RPMI8226 (cell line): ENCODE data around the gene RBBP5.
A peak's percentile ranks its signal among the peaks of the same experiment; 100 is the strongest.

Experiments used
- DNase-seq: peaks from one replicate; pipeline ENCODE4 v3.0.0-alpha.2; 2015

Gene RBBP5

GRCh38 chr1:205073511-205073910, 48.3 kb downstream of the RBBP5 start:
- DNase-seq = peak; percentile 54

DNA sequence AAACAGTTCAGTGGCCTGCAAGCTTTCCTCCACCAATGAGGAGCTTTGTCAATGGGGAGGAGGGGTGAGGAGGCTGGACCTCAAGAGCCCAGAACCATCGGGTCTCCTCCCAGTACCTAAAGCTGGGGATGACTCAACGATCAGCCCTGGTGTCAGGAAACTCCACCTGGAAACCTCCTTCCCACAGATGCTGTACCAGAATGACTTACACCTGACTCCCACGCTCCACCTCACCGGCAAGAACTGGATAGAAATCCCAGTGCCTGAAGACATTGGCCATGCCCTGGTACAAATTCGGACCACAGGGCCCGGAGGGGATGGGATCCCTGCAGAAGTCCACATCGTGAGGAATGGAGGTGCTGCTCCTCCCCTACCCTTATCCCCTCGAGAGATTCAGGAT, 48.9 kb downstream of the RBBP5 start:
- DNase-seq = no peak

GRCh38 chr1:205072286-205072685, 49.5 kb downstream of the RBBP5 start:
- no peak for DNase-seq

DNA sequence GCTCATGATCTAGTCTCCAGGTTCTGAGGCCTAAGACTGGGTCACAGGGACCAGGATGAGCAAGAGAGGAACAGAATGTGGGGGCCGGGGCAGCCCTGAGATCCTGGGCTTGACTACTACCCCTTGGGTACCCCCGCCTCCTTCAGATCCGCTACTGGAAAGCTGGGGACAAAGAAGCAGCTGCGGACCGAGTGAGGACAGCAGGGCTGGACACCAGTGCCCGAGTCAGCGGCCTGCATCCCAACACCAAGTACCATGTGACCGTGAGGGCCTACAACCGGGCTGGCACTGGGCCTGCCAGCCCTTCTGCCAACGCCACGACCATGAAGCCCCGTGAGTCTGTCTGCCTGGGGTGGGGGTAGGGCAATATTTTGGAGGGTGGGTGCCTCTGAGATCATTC, 50.0 kb downstream of the RBBP5 start:
- no peak for DNase-seq

DNA sequence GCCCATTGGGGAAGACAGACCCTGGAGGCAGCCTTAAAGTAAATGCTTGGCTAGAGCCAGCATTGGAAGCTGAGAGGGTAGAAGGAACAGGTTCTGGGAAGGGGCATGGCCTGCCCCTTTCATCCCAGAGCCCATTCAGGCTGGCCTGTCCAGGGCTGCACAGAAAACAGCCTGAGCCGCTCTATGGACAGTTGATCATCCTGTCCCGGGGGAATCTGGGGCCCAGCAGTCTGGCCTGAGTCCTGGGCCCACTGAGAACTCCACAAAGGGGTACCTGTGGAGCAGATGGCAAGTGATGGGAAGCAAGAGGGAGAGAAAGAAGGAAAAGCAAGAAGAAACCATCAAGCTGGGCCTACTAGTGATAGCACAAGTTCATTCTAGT, 50.8 kb downstream of the RBBP5 start:
- no peak for DNase-seq

GRCh38 chr1:205069371-205070125, 52.2 kb downstream of the RBBP5 start:
- no peak for DNase-seq

DNA sequence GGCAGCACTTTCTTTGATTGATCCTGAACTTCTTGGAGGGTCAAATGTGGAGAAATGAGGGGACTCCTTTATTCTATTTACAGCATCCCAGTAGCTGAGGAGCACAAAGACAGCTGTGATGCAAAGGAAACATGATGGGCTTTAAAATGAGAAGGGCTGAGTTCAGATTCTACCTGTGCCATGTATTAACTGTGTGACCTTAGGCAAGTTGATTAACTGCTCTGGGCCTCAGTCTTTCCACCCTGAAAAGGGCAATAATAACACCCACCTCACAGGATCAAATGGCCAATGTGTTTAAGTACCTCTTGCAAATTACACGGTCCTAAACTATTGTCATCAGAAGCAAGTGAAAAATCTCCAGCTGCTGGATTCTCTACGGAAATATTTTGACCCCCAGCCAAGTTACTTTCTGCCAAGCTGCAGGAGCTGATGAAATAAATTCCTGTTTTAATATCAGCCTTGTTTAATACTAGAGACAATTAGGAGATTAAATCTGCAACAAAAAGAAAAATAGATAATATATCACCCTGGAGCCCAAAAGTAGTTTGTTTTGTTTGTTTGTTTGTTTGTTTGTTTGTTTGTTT, 53.2 kb downstream of the RBBP5 start:
- no peak for DNase-seq

GRCh38 chr1:205068001-205068400, 53.8 kb downstream of the RBBP5 start:
- DNase-seq = no peak

GRCh38 chr1:205067031-205067430, 54.7 kb downstream of the RBBP5 start:
- no peak for DNase-seq

DNA sequence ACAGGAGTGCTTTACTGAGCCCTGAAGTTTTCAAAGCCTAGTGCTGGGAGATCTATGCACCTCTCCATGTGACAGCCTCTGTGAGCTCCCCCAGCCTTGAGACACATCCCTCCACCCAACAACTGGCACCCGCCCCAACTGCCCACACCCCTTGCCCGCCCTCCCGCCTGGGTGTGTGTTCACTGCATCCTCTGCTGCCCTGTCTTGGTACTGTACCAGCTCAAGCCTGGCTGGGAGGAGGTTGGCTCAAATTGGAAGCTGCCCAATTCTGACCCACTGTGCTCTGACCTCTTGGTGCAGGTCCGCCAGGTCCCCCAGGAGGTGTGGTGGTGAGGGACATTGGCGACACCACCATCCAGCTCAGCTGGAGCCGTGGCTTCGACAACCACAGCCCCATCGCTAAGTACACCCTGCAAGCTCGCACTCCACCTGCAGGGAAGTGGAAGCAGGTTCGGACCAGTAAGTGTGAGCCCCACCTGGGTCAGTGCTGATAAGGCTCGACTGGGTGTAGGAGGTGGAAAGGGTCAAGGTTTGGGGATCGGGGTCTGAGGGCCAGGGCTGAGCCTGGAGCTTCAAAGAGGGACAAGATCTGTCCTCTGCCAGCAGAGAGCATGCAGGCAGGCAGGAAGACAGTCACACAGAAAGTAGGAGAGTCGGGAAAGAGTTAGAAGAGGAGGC, 55.5 kb downstream of the RBBP5 start:
- DNase-seq = no peak

DNA sequence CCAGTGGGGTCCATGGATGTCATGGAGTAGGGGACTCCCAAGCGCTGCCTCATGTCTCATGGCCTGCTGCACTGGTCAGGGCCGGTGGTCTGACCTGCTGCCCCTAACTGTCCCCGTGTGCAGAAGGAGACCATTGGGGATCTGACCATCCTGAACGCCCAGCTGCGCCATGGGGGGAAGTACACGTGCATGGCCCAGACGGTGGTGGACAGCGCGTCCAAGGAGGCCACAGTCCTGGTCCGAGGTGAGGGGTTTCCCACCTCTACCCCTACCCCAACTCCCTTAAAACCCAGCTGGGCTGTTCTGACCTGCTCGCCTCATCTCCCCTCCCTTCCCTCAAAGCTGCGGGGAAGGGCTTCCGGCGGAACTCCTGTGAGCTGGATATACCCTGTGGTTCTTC, 56.1 kb downstream of the RBBP5 start:
- no peak for DNase-seq

GRCh38 chr1:205064741-205065316, 56.9 kb downstream of the RBBP5 start:
- no peak for DNase-seq

DNA sequence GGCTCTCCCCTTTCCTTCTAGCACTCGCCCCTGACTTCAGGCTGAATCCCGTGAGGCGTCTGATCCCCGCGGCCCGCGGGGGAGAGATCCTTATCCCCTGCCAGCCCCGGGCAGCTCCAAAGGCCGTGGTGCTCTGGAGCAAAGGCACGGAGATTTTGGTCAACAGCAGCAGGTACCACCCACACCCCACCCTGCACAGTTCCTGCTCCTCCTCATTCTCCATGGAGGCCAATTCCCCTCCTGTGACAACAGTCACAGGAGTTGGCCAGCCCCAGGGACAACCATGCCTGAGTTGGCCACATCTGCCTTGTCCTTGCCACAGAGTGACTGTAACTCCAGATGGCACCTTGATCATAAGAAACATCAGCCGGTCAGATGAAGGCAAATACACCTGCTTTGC, 57.5 kb downstream of the RBBP5 start:
- DNase-seq = no peak

GRCh38 chr1:205062895-205063294, 58.9 kb downstream of the RBBP5 start:
- DNase-seq = no peak

- no peak for DNase-seq
These were observed 59.5 kb downstream of the RBBP5 start for GRCh38 chr1:205062319-205062718.

DNA sequence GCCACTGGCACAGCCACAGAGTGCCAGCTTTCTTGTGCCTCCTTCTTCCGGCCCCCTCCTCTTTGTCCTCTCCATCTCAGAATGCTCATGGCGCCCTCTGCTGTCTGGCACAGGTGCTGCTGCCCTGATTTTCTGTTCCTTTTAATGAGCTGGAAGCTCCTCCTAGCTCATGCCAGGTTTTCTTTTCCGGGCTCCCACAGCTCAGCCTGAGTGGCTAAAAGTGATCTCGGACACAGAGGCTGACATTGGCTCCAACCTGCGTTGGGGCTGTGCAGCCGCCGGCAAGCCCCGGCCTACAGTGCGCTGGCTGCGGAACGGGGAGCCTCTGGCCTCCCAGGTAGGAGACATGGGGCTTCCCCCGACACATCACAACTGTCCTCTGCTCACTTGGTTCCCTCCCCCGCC, 60.1 kb downstream of the RBBP5 start:
- peak; percentile 84 for DNase-seq

GRCh38 chr1:205061227-205061626, 60.6 kb downstream of the RBBP5 start:
- DNase-seq = no peak

- DNase-seq = no peak
These were observed 61.0 kb downstream of the RBBP5 start for GRCh38 chr1:205060746-205061145.

DNA sequence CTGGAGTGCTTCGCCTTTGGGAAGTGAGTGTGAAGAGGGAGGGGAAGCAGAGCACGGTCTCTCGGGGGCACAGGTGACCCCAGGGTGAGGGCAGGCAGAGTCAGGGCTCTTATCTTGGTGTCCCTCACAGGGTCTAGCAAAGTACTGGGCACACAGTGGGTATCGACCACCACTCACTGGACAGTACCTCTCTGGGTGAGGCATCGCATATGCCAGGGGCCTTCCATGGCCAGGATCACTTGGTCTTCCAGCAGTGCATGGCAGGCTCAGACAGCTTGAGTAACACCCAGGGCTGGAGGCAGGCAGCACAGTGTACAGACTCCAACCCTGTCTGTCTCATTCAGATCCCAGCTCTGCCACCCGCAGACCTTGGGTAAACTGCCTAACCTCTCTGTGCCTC, 62.1 kb downstream of the RBBP5 start:
- DNase-seq = no peak

GRCh38 chr1:205058853-205059252, 62.9 kb downstream of the RBBP5 start:
- DNase-seq = no peak

GRCh38 chr1:205057808-205058575, 63.8 kb downstream of the RBBP5 start:
- DNase-seq = no peak

DNA sequence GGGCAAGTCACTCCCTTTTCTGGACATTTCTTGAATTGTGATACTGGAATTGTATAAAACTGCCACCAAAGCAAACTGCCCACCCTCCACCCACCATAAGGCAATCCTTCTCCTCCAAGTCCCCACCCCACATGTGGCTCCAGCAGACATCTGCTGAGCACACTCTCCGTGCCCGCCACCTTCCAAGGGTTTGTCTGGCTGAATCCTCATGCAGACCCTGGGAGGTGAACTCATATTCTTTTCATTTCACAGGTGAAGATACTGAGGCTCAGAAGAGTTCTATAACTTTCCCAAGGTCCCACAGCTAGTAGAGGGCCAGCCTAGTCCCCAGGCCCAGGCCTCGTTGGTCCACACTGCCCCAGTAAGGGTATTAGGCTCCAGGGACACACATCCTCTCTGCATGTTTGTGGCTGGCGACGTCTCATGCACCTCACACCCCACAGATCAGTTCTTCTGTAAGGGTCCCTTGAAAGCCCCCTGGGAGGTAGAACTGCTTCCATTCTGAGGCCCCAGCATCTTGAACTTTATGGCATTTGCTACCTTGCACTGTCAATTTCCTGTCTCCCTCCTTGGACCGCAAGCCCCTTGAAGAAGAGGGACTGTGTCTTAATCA, 64.7 kb downstream of the RBBP5 start:
- DNase-seq = no peak

DNA sequence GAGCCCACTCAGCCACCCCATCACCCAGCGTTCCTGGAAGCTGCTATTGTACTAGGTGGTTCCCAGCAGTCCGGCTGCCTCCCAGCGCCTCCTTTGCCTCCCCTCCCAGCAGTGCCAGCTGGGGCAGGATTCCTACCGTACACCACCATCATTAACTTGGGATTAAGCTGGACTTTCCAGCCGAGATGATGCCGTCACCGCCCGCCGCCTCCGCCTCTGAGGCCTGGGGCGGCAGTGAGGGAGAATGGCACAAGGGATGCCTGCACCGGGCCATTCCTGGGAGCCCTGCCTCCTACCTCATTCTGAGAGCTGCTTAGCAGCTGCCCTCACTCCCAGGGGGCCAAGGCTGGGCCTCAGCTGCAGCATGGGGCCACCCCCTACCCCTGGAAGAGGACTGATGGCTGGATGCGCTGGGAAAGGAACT, 65.6 kb downstream of the RBBP5 start:
- no peak for DNase-seq
